IPS-18a (cell line): ENCODE results near the gene LTBP2.

ENCODE experiments used
- H3K27ac ChIP-seq: one replicate; pipeline ENCODE4 v1.5.1; 2013; ENCODE audit warnings: low read length
- H3K27me3 ChIP-seq: one replicate; pipeline ENCODE4 v1.6.1; 2013; ENCODE audit warnings: mild to moderate bottlenecking, low read length; ENCODE audit not compliant: control insufficient read depth, insufficient read depth
- H3K36me3 ChIP-seq: one replicate; pipeline ENCODE4 v1.6.1; 2013; ENCODE audit warnings: low read depth, low read length; ENCODE audit not compliant: control insufficient read depth
- H3K4me1 ChIP-seq: one replicate; pipeline ENCODE4 v1.6.1; 2013; ENCODE audit warnings: low read depth, low read length; ENCODE audit not compliant: control insufficient read depth
- H3K4me3 ChIP-seq: one replicate; pipeline ENCODE4 v1.5.1; 2013; ENCODE audit warnings: low read length
- H3K9ac ChIP-seq: one replicate; pipeline ENCODE4 v1.6.1; 2013; ENCODE audit warnings: mild to moderate bottlenecking, low read length, moderate library complexity
- H3K9me3 ChIP-seq: one replicate; pipeline ENCODE4 v1.6.1; 2013; ENCODE audit warnings: low read depth, low read length; ENCODE audit not compliant: control insufficient read depth

The LTBP2 gene

GRCh38 chr14:74573421-74574089 lies 38.5 kb downstream of the LTBP2 start:
- Histone ChIP-seq H3K4me1 (peaks cover 8% of the 10 kb centered on the region), H3K4me3 (no peak overlapping the region), H3K36me3 (no peaks in the 10 kb centered on the region), H3K9me3 (no peaks in the 10 kb centered on the region), H3K27me3 (no peaks in the 10 kb centered on the region), H3K27ac (no peak overlapping the region), H3K9ac (no peak overlapping the region)

DNA sequence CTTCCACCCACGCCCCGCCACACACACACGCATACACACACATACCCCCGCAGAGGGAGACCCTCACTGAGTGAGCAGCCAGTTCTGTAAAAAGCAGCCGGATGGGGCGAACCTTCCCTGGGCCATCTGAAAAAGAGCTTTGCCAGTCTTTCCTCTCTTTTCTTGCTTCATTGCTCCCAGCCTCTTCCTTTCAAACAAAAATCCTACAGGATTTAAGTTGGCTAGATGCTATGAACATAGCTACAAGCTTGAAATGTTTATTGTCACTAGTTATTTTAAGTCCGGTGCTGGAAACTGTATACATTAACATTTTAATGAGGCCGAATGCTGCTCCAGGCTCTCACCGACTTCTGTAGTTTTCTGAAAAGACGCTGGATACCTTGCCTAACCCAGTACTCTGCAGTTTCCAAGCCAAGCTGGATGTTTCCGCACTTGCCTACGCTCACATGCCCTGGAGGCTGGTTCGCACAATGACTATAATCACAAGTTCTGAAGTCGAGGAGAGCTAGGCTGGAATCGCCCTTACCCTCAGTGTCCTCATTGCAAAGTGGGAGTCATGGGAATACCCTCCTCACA lies 39.2 kb downstream of the LTBP2 start:
- no peaks in the 10 kb centered on the region for H3K9me3 ChIP-seq
- no peaks in the 10 kb centered on the region for H3K36me3 ChIP-seq
- H3K27ac ChIP-seq, result no peak overlapping the region
- H3K4me1 ChIP-seq, result peaks cover 8% of the 10 kb centered on the region
- H3K4me3 ChIP-seq, result no peak overlapping the region
- no peak overlapping the region for H3K9ac ChIP-seq
- H3K27me3 ChIP-seq, result no peaks in the 10 kb centered on the region

DNA sequence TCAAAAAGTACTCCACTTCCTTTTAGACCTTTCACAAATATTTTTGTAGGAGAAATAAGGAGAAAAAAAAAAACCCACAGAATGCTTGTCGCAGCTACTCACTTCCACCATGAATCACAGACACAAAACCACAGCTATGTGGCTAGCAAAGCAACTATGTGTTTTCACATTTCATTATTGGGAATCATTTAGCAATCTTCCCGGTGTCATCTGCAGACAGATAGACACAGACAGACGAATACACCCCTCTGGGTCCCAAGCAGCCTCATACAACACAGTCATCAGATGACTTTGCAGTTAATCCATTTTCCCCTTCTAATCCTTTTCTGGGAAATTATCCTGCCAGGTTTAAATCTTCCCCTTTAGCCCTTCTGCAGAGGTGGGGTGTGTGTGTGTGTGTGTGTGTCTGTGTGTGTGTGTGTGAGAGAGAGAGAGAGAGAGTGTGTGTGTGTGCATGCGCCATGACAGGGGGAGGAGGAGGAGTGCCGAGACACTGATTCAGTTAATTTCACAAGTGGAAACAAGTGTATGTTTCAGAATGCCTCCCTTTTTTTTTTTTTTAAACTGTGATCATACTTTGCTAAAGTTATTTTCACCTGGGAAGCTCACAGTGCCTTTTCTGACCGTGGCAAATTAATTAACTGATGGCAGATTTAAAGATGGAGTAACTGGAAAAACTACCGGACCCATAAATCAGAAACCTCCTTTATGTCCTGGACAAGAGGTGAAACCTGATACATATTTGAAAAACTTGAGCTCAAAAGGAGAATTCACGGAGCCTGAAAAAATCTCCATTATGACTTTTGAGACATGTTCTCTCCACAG lies 39.9 kb downstream of the LTBP2 start:
- Histone ChIP-seq H3K4me3 (no peak overlapping the region), H3K27ac (no peak overlapping the region)

DNA sequence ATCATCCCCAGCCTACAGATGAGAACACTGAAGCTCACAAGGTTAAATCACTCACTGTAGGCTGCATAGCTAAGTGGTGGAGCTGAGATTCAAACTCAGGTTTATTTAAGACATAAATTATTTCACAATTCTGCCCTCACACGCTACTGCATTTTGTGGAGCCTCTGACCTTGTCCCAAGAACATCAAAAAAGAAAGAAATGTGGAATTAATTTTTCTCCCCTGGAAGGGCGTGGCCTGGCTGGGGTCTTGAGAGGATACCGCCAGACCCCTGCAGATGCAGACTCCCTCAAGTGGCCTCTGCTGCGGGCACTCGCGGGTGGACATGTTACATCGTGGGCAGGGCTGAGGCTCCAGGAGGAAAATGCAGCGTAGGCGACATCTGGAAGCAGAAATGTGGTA lies 40.6 kb downstream of the LTBP2 start:
- Histone ChIP-seq H3K27me3 (no peaks in the 10 kb centered on the region), H3K4me1 (peaks cover 8% of the 10 kb centered on the region), H3K27ac (no peak overlapping the region), H3K36me3 (no peaks in the 10 kb centered on the region), H3K9me3 (no peaks in the 10 kb centered on the region), H3K4me3 (no peak overlapping the region), H3K9ac (no peak overlapping the region)

More for the DNA sequence above, 39.9 kb downstream of the LTBP2 start:
- Histone ChIP-seq H3K27me3 (no peaks in the 10 kb centered on the region), H3K9me3 (no peaks in the 10 kb centered on the region), H3K4me1 (peaks cover 8% of the 10 kb centered on the region), H3K9ac (no peak overlapping the region), H3K36me3 (no peaks in the 10 kb centered on the region)

- H3K27me3 ChIP-seq, result no peaks in the 10 kb centered on the region
- no peak overlapping the region for H3K9ac ChIP-seq
- no peaks in the 10 kb centered on the region for H3K36me3 ChIP-seq
- H3K9me3 ChIP-seq, result no peaks in the 10 kb centered on the region
- H3K4me3 ChIP-seq, result no peak overlapping the region
- peaks cover 8% of the 10 kb centered on the region for H3K4me1 ChIP-seq
- no peak overlapping the region for H3K27ac ChIP-seq
Observed at GRCh38 chr14:74570696-74571095, 41.3 kb downstream of the LTBP2 start.

DNA sequence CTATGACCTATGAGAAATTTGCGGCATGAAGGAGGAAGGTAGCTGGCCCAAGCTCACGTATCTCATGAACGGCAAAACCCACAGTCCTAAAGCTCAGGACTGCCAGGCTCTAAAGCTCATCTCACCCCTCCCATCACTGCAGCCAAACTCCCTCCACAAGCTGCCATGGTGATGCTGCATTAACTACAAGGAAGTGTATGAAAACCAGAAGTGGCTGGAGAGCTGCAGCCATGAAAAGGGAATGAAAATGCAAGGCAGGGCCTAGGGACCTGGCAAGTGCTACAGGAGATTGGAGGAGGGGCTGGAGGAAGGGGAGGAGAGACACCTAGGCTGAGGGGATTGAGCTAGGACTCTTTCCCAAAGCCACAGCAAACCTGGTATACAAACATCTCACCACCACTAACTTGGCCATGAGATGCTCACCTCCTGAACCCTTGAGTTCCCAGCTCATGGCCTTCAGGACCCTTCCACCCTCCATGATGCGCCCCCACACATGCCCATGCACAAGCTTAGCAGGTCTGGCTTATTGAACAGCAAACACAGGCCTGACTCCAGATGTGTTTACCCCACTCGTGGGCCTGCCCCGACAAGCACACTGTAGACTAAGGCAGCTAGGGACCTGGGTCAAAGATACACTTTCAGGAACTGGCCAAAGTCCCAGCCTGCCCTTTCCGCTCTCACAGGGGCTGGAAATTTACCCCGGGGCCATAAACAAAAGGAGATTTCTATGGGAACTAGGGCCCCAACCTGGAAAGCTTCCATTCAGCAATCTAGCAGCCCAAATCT lies 42.0 kb downstream of the LTBP2 start:
- Histone ChIP-seq H3K27me3 (no peaks in the 10 kb centered on the region), H3K9ac (no peak overlapping the region), H3K9me3 (no peaks in the 10 kb centered on the region), H3K36me3 (no peaks in the 10 kb centered on the region), H3K4me3 (no peak overlapping the region), H3K4me1 (peaks cover 6% of the 10 kb centered on the region), H3K27ac (no peak overlapping the region)

- no peak overlapping the region for H3K27ac ChIP-seq
- H3K4me1 ChIP-seq, result peaks cover under 1% of the 10 kb centered on the region
Observed at GRCh38 chr14:74569387-74569786, 42.6 kb downstream of the LTBP2 start.

GRCh38 chr14:74568911-74569310 lies 43.1 kb downstream of the LTBP2 start:
- H3K27me3 ChIP-seq, result no peaks in the 10 kb centered on the region

More at GRCh38 chr14:74569387-74569786, 42.6 kb downstream of the LTBP2 start:
- H3K27me3 ChIP-seq, result no peaks in the 10 kb centered on the region
- no peak overlapping the region for H3K4me3 ChIP-seq
- H3K36me3 ChIP-seq, result no peaks in the 10 kb centered on the region
- no peaks in the 10 kb centered on the region for H3K9me3 ChIP-seq
- H3K9ac ChIP-seq, result no peak overlapping the region

GRCh38 chr14:74568380-74568649 lies 43.7 kb downstream of the LTBP2 start:
- Histone ChIP-seq H3K9me3 (no peaks in the 10 kb centered on the region), H3K4me1 (peaks cover under 1% of the 10 kb centered on the region), H3K27ac (no peak overlapping the region), H3K4me3 (no peak overlapping the region), H3K9ac (no peak overlapping the region), H3K36me3 (no peaks in the 10 kb centered on the region), H3K27me3 (no peaks in the 10 kb centered on the region)

More at GRCh38 chr14:74568911-74569310, 43.1 kb downstream of the LTBP2 start:
- Histone ChIP-seq H3K4me1 (no peaks in the 10 kb centered on the region), H3K9me3 (no peaks in the 10 kb centered on the region), H3K36me3 (no peaks in the 10 kb centered on the region), H3K27ac (no peak overlapping the region), H3K9ac (no peak overlapping the region), H3K4me3 (no peak overlapping the region)

GRCh38 chr14:74567646-74568379 lies 44.2 kb downstream of the LTBP2 start:
- no peak overlapping the region for H3K4me3 ChIP-seq

DNA sequence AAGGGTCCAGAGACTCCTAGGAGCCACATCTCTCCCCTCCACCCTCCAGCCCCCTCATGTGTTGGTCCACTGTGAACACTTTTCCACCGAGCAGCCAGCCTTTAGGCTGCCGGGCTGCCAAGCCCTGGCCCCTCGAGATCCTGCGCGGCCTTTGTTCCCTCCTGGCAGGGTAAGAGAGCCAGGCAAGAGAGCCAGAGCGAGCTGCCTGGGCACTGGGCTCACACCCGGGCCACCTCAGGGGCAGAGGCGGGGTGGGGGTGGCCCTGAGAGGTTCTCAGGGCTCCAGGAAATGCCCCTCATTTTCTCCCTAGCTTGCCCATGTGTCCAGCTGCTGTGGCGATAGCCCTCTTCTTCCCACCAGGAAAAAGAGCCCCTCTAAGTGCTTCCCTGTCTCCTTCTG lies 44.8 kb downstream of the LTBP2 start:
- no peak overlapping the region for H3K27ac ChIP-seq
- peaks cover 5% of the 10 kb centered on the region for H3K4me1 ChIP-seq
- H3K27me3 ChIP-seq, result no peaks in the 10 kb centered on the region
- no peaks in the 10 kb centered on the region for H3K9me3 ChIP-seq
- H3K36me3 ChIP-seq, result no peaks in the 10 kb centered on the region
- no peak overlapping the region for H3K4me3 ChIP-seq
- no peak overlapping the region for H3K9ac ChIP-seq

More at GRCh38 chr14:74567646-74568379, 44.2 kb downstream of the LTBP2 start:
- Histone ChIP-seq H3K9ac (no peak overlapping the region), H3K27me3 (no peaks in the 10 kb centered on the region), H3K27ac (no peak overlapping the region), H3K4me1 (peaks cover 5% of the 10 kb centered on the region), H3K9me3 (no peaks in the 10 kb centered on the region), H3K36me3 (no peaks in the 10 kb centered on the region)
